Caco-2 (cell line): ENCODE measurements around the gene MPPED1. TPM values are rescaled to one million over a fixed set of nuclear protein-coding genes. Genes with fewer than 3 reads are reported as not detected.

Source experiments
- BruUV-seq: library from RNA; stranded (reverse); fragments of 400-500 nt; replicated peaks from 2 replicates; lab custom pipeline; 2021; lab: Mats Ljungman, UMichigan
- CTCF ChIA-PET: fragments of 300-600 bp; sonication (Branson Sonifier 250); formaldehyde crosslinking; loops from one replicate; lab custom pipeline; 2022; ENCODE audit warnings: antibody characterized with exemption; lab: Charles Lee
- POLR2A ChIA-PET: fragments of 300-600 bp; sonication (Branson Sonifier 250); formaldehyde crosslinking; loops from one replicate; lab custom pipeline; 2022; ENCODE audit warnings: antibody characterized with exemption; lab: Charles Lee
- DNase-seq, 2 experiments: peaks; one replicate each; pipeline versions ENCODE4 v3.0.0 to v3.0.0-alpha.2; 2020 to 2022
- H3K27me3 ChIP-seq: replicated peaks from 2 replicates; pipeline ENCODE4 v1.6.0; 2011; ENCODE audit warnings: low read length; ENCODE audit not compliant: control insufficient read depth, insufficient read depth
- H3K36me3 ChIP-seq: 2 replicates; pipeline ENCODE4 v1.5.1; 2011; ENCODE audit warnings: low read length; ENCODE audit not compliant: control insufficient read depth, insufficient read depth
- H3K4me1 ChIP-seq: fragments of 250-450 bp; sonication (Bioruptor Pico); 2 replicates; pipeline ENCODE4 v1.5.1; 2020; ENCODE audit warnings: mild to moderate bottlenecking
- H3K4me3 ChIP-seq: 2 replicates; pipeline ENCODE4 v1.5.1; 2011; ENCODE audit warnings: low read depth, mild to moderate bottlenecking, control low read depth, low read length
- H3K9me3 ChIP-seq: fragments of 250-450 bp; sonication (Bioruptor Pico); 2 replicates; pipeline ENCODE4 v1.5.1; 2020; ENCODE audit warnings: mild to moderate bottlenecking, moderate library complexity
- H3K27ac Mint-ChIP-seq: one replicate; pipeline ENCODE4 v1.8.0; 2022; ENCODE audit warnings: mixed read lengths; ENCODE audit not compliant: unreplicated experiment
- H3K27me3 Mint-ChIP-seq: one replicate; pipeline ENCODE4 v1.8.0; 2022; ENCODE audit warnings: mixed read lengths; ENCODE audit not compliant: insufficient read depth, unreplicated experiment
- H3K36me3 Mint-ChIP-seq: one replicate; pipeline ENCODE4 v1.8.0; 2022; ENCODE audit warnings: mild to moderate bottlenecking, mixed read lengths; ENCODE audit not compliant: insufficient read depth, unreplicated experiment
- H3K4me1 Mint-ChIP-seq: one replicate; pipeline ENCODE4 v1.8.0; 2022; ENCODE audit warnings: low read depth, mixed read lengths; ENCODE audit not compliant: unreplicated experiment
- H3K4me3 Mint-ChIP-seq: one replicate; pipeline ENCODE4 v1.8.0; 2022; ENCODE audit warnings: mild to moderate bottlenecking, moderate library complexity, mixed read lengths; ENCODE audit not compliant: unreplicated experiment
- H3K9me3 Mint-ChIP-seq: one replicate; pipeline ENCODE4 v1.8.0; 2022; ENCODE audit warnings: mixed read lengths; ENCODE audit not compliant: unreplicated experiment
- intact Hi-C: fragments of 100-400 bp; cut with micrococcal nuclease; formaldehyde crosslinking; loops from one replicate; pipeline ENCODE4 v1.10.0; 2022; ENCODE audit not compliant: unreplicated experiment
- total RNA-seq: library from RNA; stranded (reverse); gene quantifications from 2 replicates; pipeline ENCODE4 v1.2.3, GENCODE V29; 2022
- TF ChIP-seq, protein P1 (sequence below), 2 experiments: fragments of 200-600 bp in 1 of 2; IDR thresholded peaks; 1 replicate in 1 of 2; 2 replicates in 1 of 2; pipeline versions ENCODE4 v1.5.1 to v1.8.0; 2011 to 2022; ENCODE audit warnings: antibody characterized with exemption in 1 of 2, control low read depth in 1 of 2, inconsistent platforms in 1 of 2, low read depth in 1 of 2, low read length in 1 of 2, mild to moderate bottlenecking in 1 of 2, moderate library complexity in 1 of 2; ENCODE audit not compliant: insufficient read depth in 1 of 2, severe bottlenecking in 1 of 2, unreplicated experiment in 1 of 2

The MPPED1 gene
- total RNA-seq, 1 experiment from 2014 or later = not detected

DNA sequence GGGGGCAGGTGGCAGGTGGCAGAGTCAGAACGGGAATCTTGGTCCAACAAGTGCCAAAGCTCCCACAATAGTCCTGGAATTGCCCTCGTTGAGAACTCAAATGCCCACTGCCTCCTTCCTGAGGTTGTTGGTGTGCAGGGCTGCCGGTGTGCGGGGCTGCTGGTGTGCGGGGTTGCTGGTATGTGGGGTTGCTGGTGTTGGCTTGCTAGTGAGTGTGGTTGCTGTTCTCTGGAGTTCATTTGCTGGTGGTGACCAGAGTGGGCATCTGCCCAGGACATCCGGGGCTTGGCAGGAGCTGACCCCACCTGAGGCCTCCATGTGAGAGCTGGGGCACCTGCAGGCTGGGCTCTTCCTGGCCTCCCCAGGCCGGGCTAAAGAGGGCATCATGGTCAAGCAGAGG lies 14.0 kb upstream of the MPPED1 start:
- H3K27me3 ChIP-seq = no peaks in the 10 kb centered on the region
- no peaks in the 10 kb centered on the region for H3K9me3 ChIP-seq
- H3K4me3 Mint-ChIP-seq = no peak overlapping the region
- H3K36me3 Mint-ChIP-seq = no peaks in the 10 kb centered on the region
- TF ChIP-seq, protein P1, sequence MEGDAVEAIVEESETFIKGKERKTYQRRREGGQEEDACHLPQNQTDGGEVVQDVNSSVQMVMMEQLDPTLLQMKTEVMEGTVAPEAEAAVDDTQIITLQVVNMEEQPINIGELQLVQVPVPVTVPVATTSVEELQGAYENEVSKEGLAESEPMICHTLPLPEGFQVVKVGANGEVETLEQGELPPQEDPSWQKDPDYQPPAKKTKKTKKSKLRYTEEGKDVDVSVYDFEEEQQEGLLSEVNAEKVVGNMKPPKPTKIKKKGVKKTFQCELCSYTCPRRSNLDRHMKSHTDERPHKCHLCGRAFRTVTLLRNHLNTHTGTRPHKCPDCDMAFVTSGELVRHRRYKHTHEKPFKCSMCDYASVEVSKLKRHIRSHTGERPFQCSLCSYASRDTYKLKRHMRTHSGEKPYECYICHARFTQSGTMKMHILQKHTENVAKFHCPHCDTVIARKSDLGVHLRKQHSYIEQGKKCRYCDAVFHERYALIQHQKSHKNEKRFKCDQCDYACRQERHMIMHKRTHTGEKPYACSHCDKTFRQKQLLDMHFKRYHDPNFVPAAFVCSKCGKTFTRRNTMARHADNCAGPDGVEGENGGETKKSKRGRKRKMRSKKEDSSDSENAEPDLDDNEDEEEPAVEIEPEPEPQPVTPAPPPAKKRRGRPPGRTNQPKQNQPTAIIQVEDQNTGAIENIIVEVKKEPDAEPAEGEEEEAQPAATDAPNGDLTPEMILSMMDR (IDR thresholded peaks at IDR 0.05; ENCODE audit: insufficient read depth in 1 of 2, low read depth in 1 of 2, low read length in 1 of 2, severe bottlenecking in 1 of 2, unreplicated experiment in 1 of 2) = no peak
- ChIA-PET CTCF (no interaction called here), POLR2A (no interaction called here)
- BruUV-seq = no TSS peak
- no peak overlapping the region for H3K27ac Mint-ChIP-seq
- peaks cover 2% of the 10 kb centered on the region for H3K4me1 Mint-ChIP-seq
- peaks cover 11% of the 10 kb centered on the region for H3K27me3 Mint-ChIP-seq
- H3K4me3 ChIP-seq = no peak overlapping the region
- intact Hi-C loops = no loop called here
- no peaks in the 10 kb centered on the region for H3K4me1 ChIP-seq
- no peak for DNase-seq
- H3K9me3 Mint-ChIP-seq = no peaks in the 10 kb centered on the region
- H3K36me3 ChIP-seq = no peaks in the 10 kb centered on the region

DNA sequence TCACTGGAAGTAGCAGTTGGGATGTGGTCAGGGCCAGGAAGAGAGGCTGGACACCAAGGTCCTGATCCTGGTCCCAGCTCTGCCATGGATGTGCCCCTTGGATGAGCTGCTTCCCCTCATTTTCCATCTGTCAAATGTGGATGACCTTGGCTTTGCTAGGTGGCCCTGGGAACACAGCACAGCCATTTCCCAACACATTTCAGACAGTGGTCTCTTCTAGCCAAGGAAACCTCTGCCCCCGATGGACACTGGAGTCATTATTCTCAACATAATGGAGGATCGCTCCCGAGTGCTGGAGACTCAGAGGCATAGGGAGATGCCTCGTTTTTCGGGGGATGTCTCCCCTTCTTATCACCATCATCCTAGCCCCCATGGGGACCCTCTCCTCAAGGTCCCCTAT lies 13.6 kb upstream of the MPPED1 start:
- Mint-ChIP-seq H3K27me3 (peaks cover 11% of the 10 kb centered on the region), H3K9me3 (no peaks in the 10 kb centered on the region), H3K4me1 (no peaks in the 10 kb centered on the region), H3K36me3 (no peaks in the 10 kb centered on the region), H3K27ac (no peak overlapping the region), H3K4me3 (no peak overlapping the region)
- Histone ChIP-seq H3K4me1 (no peaks in the 10 kb centered on the region), H3K9me3 (no peaks in the 10 kb centered on the region), H3K36me3 (no peaks in the 10 kb centered on the region), H3K27me3 (no peaks in the 10 kb centered on the region), H3K4me3 (no peak overlapping the region)
- POLR2A ChIA-PET = no interaction called here
- BruUV-seq = no TSS peak
- TF ChIP-seq, protein P1 (IDR thresholded peaks at IDR 0.05; ENCODE audit: insufficient read depth in 1 of 2, low read depth in 1 of 2, low read length in 1 of 2, severe bottlenecking in 1 of 2, unreplicated experiment in 1 of 2) = no peak
- CTCF ChIA-PET = no interaction called here
- no peak for DNase-seq
- intact Hi-C loops = no loop called here

DNA sequence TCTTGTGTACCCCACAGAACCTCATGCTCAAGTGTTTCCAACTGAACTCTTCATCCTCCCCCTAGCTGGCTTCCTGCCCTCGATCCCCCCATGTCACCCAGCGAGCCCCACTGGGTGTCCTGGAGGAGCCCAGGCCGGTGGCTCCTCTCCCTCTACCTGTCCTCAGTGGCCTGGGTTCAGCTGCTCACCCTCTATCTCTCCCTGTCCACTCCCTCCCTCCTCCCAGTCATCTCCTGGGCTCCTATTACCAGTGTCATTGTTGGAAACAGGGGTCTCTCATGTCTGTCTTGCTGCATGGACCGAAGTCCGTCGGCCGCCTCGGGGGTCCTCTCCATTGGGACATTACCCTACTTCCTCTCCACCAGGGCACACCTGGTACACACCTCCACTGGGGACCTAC lies 12.9 kb upstream of the MPPED1 start:
- TF ChIP-seq, protein P1 (IDR thresholded peaks at IDR 0.05; ENCODE audit: insufficient read depth in 1 of 2, low read depth in 1 of 2, low read length in 1 of 2, severe bottlenecking in 1 of 2, unreplicated experiment in 1 of 2) = no peak
- no peak for DNase-seq
- no peaks in the 10 kb centered on the region for H3K27me3 ChIP-seq
- no peak overlapping the region for H3K27ac Mint-ChIP-seq
- ChIA-PET CTCF (interaction anchor here (0.7 kb wide), 1 partner anchor 128 kb away, joined by 3 read pairs; no protein-coding TSS in a partner anchor), POLR2A (no interaction called here)
- H3K27me3 Mint-ChIP-seq = peaks cover 11% of the 10 kb centered on the region
- no peaks in the 10 kb centered on the region for H3K9me3 Mint-ChIP-seq
- no peak overlapping the region for H3K4me3 ChIP-seq
- no peak overlapping the region for H3K4me3 Mint-ChIP-seq
- intact Hi-C loops = no loop called here
- no peaks in the 10 kb centered on the region for H3K9me3 ChIP-seq
- no TSS peak for BruUV-seq
- no peaks in the 10 kb centered on the region for H3K4me1 Mint-ChIP-seq
- no peaks in the 10 kb centered on the region for H3K4me1 ChIP-seq
- no peaks in the 10 kb centered on the region for H3K36me3 ChIP-seq
- H3K36me3 Mint-ChIP-seq = no peaks in the 10 kb centered on the region
